ENCODE data around the gene FOXD2.
"Not testable (repeated sequence)": the region's sequence is repeated elsewhere in the genome, so short reads cannot be mapped to it uniquely, and the experiment has no call there.

FOXD2 gene

DNA sequence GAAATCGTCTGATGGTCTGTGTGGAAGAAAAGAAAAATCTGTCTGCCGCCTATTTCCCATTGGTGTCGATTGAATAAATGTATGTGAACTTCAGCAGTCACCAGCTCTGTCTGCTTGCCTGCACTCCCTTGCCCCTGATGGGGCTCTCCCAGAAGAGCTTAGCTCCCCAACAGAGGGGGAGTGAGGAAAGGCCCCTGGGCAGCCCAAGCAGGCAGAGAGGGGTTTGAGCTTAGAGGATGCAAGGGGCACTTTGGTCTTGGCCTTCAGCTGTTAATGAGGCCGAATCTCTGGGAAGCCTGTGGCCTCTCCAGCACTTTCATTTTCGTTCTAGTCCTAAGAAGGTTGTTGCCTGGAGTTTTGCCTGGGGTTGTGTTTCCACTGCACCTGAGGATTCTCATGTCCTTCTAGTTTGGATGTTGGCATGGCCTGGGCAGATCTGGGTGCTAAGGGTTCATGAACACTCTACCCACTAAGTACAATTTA is 2.8 kb downstream of the FOXD2 start:
- no peak for DNase-seq

DNA sequence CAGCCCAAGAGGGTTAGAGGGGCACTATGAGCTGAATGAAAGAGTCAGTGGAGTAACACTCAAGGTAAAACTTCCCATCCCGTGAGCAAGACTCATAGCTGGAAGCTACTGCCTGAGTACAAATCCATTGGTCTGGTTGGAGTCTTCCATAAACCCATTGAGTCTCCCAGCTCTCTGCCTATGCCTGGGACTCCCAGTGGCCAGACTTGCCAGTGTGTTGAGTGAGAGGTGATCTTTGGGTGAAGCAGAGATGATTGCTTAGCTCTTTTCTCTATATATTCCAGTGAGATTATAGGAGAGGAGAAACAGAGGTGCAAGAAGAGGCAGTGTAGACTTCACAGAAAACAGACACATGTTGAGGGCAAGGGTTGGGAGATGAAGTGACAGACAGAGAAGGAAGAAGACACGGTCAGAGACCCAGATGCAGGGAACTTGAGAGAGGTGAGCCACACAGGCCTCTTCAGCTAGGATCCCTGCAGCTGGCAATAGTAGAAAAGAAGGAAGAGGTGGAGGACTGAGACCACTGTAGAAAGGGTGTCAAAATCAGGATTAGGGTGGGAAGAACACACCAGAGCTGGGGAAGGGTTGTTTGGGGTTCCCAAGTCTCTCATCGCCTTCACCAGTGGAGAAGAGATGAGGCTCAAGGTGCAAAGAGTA is 3.7 kb downstream of the FOXD2 start:
- no peak for DNase-seq

DNA sequence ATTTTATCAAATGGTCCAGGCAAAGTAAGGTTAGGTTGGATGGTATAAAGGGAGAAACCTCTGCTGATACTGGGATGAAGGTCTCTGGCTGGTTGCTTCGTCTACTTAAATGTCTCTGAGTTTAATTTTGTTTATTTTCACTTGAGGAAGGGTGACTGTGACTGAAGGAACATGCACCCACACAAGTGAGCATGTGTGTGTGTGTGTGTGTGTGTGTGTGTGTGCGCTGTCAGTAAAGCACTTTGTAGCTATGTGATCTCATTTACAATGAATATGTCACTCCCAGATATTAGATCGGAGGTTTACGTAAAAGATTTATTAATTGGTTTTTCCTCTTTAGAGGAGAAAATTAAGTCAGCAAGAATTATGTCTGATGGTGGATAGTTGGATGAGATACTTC is 4.4 kb downstream of the FOXD2 start:
- no peak for DNase-seq

DNA sequence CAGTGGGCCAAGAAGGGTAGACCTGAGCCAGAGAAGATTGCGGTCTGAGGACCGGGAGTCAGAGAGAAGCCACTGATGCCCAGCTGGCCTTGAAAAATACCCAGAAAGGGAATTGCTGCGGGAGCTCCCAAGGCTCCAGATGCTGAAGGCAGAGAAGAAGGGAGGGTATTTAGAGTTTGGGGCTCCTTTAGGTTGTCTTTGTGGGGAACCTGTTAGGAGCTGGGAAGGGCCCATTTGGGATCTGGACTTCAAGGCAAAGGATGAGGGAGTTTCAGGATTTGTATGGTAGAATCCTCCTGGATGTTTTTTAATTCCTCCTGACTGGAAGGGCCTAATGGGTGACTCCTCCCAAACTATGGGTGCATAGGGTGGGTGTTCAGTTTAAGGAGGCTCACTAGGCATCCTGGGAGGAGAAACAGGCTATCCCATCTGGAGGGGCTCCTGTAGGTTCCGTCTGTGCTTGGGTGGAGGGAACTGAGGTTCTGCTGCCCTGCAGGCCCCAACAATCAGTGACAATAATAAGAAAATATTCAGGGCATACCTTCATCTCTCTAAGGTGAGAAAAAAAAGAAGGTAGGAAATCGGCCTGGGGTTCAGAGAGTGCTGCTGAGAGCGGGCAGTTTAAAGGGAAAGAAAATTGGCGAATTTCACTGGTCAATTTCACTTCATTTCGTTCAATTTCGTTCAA is 5.1 kb downstream of the FOXD2 start:
- no peak for DNase-seq

DNA sequence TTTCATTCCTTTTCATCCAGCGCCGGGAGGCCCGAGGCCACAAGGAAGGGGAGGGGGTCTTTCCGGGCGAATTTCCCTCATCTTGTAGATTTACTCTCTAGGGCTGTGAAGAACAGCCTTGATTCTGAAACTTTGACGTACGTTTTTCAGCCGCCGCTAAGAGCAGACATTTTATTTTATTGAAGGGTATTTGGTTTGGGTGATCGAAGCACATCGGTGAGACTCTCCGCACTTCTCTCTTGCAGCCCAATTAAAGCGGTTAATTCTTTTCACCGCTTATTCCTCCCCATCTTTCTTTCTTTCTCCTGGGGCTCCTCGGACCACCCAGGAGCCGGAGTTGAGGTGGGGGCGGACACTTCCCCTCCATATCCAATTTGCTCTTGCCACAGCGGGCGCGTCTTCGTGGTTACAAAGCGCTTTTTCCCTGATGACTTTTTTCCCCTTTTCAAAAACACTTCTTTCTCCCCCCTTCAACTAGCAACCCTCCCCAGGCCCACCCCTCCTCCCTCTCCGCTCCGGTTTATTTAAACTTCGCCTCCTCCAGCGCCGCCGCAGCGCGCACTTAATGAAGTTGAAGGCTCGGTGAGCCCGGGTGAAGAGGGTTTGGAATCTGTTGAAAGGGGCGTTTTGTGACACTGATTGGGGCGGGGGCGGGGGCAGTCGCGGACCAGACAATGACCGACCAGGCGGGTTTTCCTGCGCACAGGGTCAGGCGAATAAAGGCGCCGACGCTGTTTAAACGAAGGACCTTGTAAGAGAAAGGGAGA is 5.9 kb downstream of the FOXD2 start:
- no peak for DNase-seq

DNA sequence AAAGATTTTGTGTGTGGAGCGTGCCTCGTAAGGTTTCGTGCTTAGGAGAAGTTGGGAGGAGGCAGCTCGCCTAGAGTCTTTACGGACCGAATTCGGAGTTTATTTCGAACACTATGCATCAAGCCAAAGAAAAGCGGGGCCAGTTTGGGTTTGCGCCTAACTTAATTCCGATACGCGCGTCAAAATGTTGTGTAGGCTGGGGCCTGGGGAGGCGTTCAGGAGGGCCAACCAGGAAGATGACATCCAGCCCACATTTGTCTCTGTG is 6.4 kb downstream of the FOXD2 start:
- no peak for DNase-seq

DNA sequence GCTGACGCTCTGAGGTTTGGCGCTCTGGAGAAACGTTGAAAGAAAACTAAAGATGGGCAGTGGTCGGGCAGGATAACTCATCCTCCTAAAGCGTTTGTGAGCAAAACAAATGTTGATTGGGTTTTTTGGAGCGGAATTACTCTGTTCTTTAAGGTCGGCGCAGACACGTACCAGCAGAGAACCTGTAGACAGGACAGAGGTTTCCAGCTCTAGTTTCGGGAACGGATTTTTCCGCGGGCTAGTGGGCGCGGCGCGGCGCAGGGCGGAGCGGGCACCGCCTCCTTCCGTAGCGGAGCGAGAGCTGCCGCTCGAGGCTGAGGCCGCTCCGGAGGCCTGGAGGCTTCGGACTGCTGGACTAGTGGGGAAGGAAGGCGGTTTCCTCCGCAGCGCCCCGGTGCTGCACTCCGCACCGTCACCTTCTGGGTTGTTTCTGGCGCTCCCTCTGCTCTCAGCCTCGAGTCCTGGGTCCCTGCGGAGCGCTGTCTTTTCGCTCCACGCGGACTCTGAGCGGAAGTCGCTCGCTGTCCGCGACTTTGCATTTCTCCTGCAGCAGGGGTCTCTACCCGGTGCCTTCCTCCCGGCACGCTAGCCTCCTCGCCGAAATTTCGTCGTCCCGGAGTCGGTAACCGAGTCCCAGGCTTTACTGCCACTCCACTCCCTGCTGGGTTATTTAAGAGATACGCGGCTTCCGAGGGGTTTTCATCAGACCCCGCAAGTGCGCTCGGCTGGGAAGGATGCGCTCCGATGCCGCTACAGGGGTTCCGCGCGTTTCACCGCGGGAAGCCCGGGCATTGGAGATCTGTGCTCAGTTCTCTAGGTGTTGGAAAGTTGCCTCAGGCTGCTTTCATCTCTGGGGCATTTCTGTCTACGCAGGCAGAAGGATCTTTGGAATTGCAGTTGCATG is 7.0 kb downstream of the FOXD2 start:
- DNase-seq, result peak; percentile 49

DNA sequence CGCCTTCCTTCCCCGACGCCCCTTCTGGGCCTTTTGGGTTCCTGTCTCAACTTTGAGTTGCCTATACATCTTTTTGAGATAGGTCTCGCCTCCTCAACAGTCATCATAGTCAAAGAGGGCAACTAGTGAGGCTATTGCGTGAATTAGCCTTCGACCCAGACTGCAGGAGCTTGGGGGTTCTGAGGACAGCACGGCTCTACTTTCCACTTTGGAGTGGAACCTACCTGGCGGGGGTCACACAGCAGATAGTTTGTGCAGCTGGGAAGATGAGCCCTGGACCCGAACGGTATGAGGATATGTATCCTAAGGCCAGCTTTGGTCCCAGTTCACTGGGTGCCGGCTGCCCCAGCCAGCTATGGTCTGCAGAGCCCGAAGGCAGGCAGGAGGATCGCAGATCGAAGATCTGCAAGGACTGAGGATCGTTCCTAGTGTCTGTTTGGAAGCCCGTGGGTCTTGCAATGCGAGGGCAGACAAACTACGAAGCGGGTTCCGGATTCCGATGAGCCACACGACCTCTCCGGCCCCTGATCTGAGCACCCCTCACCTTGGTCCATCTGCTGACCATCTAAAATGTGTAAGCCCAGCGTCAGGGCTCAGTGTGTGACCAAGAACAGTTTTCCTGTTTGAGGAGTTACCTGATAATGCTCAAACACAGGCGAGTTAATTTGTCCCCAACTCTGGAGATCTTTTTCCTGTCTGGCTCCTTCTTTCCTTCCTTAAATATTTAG is 8.1 kb downstream of the FOXD2 start:
- no peak for DNase-seq

DNA sequence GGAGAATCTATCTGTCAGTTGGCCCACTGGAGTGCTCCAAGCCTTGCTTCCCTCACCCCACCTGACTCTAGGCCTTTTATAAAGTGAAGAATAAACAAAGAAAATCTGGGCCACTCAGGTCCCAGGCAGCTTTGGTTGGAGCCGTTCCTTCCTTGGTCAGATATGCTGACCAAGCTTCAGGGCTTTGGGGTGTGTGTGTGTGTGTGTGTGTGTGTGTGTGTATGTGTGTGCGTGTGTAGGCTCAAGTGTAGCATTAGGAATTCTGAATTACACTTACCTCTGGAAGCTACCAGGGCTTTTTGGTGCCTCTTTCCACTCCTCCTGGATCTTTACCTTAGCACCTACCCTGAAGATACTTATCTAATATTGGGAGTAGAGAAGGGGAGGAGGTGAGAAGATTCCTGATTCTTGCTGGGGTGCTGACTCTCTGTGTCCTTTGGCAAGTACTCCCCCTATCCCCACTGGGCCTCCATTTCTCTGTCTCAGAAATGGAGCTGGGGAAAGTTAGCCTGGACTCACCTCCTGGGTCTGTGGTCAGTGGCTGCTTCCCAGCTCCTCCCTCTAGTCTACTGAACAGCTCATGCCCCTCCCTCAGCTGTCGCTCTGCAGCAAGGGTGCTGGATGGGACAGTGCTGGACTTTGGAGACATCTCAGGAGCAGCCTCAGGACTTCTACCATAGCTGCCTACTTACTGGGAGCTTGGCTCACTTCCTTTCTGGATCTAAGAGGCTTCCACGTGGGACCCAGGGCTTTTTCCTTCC is 10.8 kb downstream of the FOXD2 start:
- no peak for DNase-seq

DNA sequence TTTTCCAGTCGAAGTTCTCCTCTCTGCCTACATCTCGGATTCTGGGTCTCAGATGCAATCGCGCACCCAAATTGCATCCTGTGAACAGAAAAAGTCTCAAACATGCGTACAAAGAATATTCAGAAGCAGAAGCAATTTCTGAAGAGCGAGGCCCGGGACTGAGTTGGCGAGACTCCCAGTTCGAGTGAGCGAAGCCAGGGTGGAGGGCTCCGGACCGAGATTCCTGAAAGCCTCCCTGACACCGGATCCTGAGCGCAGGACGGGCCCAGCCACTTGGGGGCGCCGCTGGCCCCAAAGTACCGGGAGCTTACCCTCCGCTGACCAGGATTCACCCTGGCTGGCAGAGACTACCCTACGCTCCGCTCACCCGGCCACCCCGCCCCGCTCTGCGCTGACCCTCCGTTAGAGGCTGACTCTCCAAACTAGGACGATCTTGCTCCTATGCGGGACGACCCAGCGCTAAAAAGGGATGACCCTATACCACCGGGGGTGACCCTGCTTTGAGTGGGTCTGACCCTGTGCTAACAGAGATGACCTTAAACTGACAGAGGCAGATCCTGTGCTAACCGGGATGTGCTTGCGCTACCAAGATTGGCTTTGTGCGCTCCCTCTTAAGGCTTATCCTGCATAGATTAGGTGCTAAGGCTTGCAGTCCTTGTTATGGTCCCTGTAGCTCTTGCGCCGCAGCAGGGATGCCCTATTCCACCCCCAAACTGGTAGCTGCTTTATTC is 12.1 kb downstream of the FOXD2 start:
- no peak for DNase-seq

DNA sequence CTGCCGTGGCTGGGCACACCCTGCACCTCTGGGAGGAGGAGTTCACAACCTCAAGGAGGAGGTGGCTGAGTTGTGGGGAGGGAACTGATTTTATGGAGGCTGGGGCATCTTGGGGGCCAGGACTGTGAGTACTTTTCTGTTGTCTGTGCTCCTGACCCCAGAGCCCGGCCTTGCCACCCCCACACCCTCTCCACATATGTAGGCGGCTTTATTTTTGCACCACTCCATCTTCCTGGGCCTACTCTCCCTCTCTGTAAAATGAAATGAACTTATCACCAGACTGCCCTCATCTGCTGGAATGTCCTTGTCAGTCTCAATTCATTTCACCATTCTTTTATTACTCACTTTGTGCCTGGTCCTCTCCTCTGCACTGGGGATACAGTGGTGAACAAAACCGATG is 12.8 kb downstream of the FOXD2 start:
- DNase-seq, result no peak

DNA sequence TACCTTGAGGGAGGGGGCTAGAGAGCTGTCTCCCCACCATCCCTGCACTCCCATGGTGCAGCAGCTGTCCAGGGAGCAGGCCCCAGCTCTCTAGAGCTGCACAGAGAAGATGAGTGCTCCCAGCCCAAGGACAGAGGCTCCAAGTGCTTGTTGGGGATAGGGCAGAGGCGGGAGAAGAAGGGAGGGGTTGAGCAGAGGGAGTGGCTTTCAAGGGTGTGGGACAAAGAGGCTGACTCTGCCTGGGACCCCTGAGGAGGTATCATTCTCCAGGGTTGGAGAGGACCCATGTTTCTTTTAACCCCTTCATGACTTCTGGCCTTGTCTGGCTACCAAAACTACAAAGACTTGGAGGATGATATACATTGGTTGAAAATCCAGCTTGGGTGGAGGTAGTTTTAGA is 14.6 kb downstream of the FOXD2 start:
- DNase-seq, result no peak

DNA sequence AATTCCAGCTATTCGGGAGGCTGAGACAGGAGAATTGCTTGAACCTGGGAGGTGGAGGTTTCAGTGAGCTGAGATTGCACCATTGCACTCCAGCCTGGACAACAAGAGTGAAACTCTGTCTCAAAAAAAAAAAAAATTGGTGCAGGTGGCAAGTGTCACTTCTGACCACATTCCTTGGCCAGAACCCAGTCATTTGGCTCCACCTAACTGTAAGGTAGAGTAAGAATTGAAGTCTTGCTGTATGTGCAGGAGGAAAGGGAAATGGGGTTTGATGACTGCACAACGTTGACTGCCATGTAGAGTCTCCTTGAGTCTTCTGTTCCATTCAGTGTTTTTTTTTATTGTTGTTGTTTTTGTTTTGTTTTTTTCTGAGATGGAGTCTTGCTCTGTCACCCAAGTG is 16.1 kb downstream of the FOXD2 start:
- DNase-seq, result not testable (repeated sequence)

DNA sequence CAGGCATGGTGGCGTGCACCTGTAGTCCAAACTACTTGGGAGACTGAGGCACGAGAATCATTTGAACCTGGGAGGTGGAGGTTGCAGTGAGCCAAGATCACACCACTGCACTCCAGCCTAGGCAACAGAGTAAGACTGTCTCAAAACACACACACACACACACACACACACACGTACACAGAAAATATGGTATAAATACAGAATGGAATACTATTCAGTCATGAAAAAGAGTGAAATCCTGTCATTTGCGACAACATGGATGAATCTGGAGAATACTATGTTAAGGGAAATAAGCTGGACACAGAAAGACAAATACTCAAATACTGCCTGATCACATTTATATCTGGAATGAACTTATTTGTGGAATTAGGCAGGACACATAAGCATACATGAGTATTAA is 18.4 kb downstream of the FOXD2 start:
- no peak for DNase-seq

DNA sequence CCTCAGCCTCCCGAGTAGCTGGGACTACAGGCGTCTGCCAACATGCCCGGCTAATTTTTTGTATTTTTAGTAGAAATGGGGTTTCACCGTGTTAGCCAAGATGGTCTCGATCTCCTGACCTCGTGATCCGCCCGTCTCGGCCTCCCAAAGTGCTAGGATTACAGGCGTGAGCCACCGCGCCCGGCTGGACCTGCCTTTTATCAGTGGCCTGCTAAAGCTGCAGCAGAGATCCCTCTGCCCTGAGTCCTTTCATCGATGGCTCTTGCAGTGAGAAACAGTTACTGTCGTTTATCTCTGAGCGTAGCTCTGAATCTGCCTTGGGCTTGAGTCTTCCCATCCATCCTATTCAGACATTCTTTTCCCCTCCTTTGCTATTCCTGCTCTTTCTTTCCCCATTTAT is 19.7 kb downstream of the FOXD2 start:
- DNase-seq, result not testable (repeated sequence)

DNA sequence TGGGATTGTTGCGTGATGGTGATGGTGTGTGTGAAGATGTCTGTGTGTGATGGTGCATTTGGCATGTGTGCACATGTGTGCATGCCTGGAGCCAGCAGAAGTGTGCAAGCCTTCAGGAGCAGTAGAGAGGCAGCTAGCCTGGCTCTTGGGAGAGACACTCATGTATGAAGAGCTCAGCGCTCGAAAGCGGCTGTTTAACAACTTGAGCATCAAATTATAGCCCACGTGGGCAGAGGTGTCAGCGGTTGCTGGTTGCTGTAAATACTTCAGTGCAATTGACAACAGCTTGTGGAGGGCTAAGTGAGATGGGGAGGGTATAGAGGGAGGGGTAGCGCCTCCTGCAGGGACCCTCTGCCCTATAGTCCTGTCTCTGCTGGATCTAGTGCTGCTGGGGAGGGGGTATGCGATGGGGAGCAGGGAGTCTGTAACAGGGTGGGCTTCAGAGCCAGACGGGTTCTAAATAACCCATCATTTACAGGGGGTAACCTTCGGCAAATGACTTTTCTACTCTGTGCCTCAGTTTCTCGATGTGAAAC is 21.5 kb downstream of the FOXD2 start:
- no peak for DNase-seq

DNA sequence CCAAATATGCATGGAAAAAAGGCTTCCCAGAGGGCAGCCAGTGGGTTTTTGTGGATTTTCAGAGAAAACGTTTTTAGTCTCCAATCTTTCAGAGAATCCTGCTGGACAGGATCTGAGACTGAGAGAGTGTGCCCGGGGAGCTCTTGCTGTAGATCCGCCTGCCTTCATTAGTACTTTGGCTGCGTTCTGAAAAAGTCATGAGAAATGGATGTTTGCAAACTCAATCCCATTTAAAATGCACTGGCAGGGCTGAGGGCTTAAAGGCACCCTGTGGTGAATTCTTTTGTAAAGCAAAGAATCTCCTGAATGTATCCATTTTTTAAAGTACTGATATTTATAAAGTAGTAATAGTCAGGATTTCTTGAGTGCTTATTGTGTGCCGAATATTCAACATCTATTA is 22.2 kb downstream of the FOXD2 start:
- DNase-seq, result no peak

DNA sequence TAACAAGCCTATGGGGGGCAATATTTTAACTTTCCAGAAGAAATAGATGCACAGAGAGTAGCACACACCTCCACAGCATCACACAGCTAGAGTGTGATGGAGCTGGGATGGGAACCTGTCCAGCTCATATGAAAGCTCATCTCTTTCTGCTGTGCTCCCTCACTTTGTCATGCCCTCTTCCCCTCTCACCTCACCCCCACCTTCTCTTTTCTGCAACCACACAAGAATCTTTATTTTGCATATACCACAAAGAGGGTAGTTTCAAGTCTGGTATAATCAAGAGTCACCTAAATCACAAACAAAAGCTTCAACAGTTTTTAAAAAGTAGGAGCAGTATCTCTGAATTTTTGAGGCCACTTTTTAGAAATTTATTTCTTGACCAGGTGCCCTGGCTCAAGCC is 22.6 kb downstream of the FOXD2 start:
- no peak for DNase-seq

DNA sequence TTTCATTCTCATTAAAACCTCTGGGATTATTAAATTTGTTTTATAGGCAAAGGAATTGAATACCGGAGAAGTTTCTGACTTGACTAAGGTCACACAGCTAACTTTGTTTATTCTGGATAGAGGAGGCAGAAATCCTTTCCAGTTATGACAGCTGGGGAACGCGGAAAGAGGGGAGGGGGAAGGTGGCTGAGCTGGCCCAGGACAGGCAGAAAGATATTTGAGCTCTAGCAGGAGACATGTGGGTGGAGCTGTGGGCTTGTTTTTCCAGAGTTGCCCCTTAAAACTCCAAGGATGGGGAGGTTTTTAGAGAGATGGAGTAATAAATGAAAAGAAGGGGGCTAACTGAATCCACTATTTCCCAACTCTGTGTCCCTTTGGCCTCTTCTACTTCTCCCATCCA is 27.8 kb downstream of the FOXD2 start:
- DNase-seq, result no peak

DNA sequence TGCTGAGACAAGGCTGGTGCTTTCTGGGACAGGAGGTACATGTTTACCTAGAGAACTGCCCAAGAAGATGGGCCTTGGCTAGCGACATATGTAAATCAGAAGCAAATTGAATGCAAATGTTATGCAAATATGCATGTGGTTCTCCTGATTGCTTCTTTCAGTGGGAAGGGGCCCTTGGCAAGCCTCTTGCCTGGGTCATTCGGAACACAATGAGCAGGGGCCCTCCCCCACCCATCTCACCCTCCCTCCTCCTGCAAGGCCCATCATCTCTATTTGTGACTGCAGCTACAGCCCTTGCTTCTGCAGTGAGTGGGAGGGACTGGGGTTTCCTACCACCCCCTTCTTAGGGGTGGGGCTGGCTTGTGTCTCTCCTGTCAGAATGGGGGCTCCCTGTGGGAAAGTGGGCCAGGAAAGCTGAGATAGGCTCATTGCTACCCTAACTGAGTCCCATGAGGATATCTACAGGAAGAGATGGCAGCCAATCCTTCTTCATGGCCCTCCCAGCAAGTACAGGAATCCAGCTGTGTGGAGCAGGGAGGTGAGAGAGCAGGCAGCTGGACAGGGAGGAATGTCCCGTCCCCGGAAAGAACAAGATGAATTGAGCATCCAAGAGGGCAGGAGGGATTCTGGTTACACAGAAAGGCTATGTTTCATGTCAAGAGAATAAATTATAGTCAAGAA is 31.0 kb downstream of the FOXD2 start:
- no peak for DNase-seq
